GM13976 (cell line): ENCODE results near the gene ELAC2.

Source experiments
- DNase-seq: peaks from one replicate; pipeline ENCODE4 v3.0.0; 2012; ENCODE audit warnings: low spot score
- CTCF ChIP-seq: IDR thresholded peaks from 2 replicates; pipeline ENCODE4 v1.5.1; 2012; ENCODE audit warnings: borderline replicate concordance, mild to moderate bottlenecking; ENCODE audit not compliant: insufficient read depth; ENCODE audit errors: extremely low read depth, missing control alignments, control extremely low read depth
- in situ Hi-C: fragments of 300-500 bp; cut with MboI; formaldehyde crosslinking; loops from one replicate; pipeline ENCODE4 v1.12.0; 2022; ENCODE audit warnings: low sequenced_read_pairs, mixed read lengths, inconsistent platforms; ENCODE audit not compliant: unreplicated experiment

ELAC2 gene

GRCh38 chr17:13008461-13008860 lies 9.4 kb downstream of the ELAC2 start:
- no peak for DNase-seq
- in situ Hi-C loops: loop anchor here (10.0 to 25.0 kb wide), 3 partner anchors 571 to 1021 kb away; partner anchors contain the start of gene ZNF18

GRCh38 chr17:13005530-13005929 lies 12.3 kb downstream of the ELAC2 start:
- TF ChIP-seq CTCF: no peak
- DNase-seq: no peak
- in situ Hi-C loops: loop anchor here (10.0 to 25.0 kb wide), 3 partner anchors 568 to 1018 kb away; partner anchors contain the start of gene ZNF18

More at GRCh38 chr17:13008461-13008860, 9.4 kb downstream of the ELAC2 start:
- TF ChIP-seq CTCF: no peak

GRCh38 chr17:13004336-13004735 lies 13.5 kb downstream of the ELAC2 start:
- DNase-seq: no peak
- TF ChIP-seq CTCF: no peak
- in situ Hi-C loops: loop anchor here (10.0 to 25.0 kb wide), 3 partner anchors 567 to 1017 kb away; partner anchors contain the start of gene ZNF18

GRCh38 chr17:13003927-13004326 lies 13.9 kb downstream of the ELAC2 start:
- TF ChIP-seq CTCF: no peak
- peak; percentile 10 for DNase-seq
- in situ Hi-C loops: loop anchor here (10.0 to 25.0 kb wide), 3 partner anchors 567 to 1017 kb away; partner anchors contain the start of gene ZNF18

- no peak for DNase-seq
- in situ Hi-C loops: loop anchor here (10.0 to 25.0 kb wide), 3 partner anchors 566 to 1016 kb away; partner anchors contain the start of gene ZNF18
Observed at GRCh38 chr17:13003454-13003851, 14.4 kb downstream of the ELAC2 start.

GRCh38 chr17:13002761-13003453 lies 14.9 kb downstream of the ELAC2 start:
- in situ Hi-C loops: loop anchor here (10.0 to 25.0 kb wide), 3 partner anchors 566 to 1016 kb away; partner anchors contain the start of gene ZNF18
- peak; percentile 77 for DNase-seq
- TF ChIP-seq CTCF: peak; percentile 72

More at GRCh38 chr17:13003454-13003851, 14.4 kb downstream of the ELAC2 start:
- TF ChIP-seq CTCF: no peak
